Measurements from ENCODE around the gene ARL4C.

Gene ARL4C

DNA sequence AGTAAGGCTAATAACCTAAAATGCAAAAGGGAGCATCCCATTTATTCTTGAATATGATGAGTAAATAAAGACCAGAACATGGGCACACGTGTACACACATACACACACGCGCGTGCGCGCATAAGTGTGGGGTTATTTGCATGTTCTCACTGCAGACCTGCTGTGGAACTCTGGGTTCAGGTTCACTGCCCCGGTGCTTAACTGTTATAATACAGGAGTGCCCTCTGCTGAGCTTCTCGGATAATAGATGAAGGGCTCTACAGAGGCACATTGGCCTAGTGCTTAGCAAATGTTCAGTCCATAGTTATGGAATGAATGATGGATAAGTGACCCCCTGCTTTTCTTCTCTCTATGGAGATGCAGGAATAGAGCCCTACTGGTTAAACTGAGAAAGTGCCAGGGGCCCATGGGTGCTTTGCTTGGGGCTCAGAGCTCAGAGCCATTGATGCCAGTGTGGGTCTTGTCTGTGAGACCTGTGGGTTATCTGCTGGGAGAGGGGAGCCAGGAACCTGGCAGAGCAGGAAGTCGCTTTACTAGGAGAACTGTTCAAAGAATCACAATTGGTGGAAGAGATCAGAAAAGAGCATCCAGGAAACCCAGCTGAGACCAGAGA lies 3.6 kb upstream of the ARL4C start:
- DNase-seq (ENCODE audit: low read depth in 3 of 3) = peak in 2 of 3 experiments; percentile 61 to 63

- DNase-seq (ENCODE audit: low read depth in 3 of 3) = no peak
Observed at GRCh38 chr2:234497594-234498235, 834 bp upstream of the ARL4C start.

- DNase-seq (ENCODE audit: low read depth in 3 of 3) = peak in 1 of 3 experiments; percentile 37
Observed at GRCh38 chr2:234496055-234496834, 636 bp downstream of the ARL4C start.

GRCh38 chr2:234495251-234496054 lies 1.4 kb downstream of the ARL4C start:
- DNase-seq (ENCODE audit: low read depth in 3 of 3) = no peak

- DNase-seq (ENCODE audit: low read depth in 3 of 3) = no peak
Observed at GRCh38 chr2:234494361-234495250, 2.3 kb downstream of the ARL4C start.

DNA sequence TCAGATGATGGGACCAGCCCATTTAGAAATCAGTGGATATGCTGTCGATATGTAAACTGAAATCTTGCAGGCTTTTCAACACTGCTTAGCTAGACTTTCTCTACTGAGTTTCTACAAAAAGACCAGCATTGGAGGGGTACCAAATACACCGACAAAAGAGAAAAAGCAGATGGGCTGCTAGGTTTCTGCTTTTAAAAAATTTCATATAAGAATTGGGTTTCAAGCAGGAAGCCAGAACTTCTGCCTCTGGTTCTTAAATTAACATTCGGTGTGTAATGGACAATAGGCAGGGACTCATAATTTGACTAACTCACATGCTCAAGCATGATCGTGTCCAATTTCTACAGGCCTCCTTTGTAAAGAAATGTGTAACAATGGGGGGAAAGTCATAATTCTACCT lies 3.1 kb downstream of the ARL4C start:
- DNase-seq (ENCODE audit: low read depth in 3 of 3) = no peak

- DNase-seq (ENCODE audit: low read depth in 3 of 3) = no peak
Observed at GRCh38 chr2:234492717-234493485, 4.0 kb downstream of the ARL4C start.

DNA sequence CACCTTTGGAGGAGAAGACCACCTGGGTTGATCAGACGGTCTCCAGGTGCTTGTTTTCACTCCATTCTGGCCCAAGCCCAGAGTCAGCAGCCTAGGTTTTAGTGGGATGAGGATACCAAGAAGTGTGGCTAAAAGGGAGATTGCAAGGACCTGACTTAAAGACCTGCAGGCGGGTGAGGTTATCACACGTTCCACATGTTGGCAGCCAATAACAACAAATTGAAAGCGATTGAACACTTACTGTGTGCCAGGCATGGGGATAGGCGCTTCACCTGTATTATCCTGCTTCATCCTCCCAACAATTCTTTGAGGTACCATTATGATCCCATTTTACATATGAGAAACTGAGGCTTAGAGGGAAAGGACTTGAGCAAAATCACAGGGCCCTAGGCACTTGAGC lies 5.0 kb downstream of the ARL4C start:
- no peak for DNase-seq (ENCODE audit: low read depth in 3 of 3)

DNA sequence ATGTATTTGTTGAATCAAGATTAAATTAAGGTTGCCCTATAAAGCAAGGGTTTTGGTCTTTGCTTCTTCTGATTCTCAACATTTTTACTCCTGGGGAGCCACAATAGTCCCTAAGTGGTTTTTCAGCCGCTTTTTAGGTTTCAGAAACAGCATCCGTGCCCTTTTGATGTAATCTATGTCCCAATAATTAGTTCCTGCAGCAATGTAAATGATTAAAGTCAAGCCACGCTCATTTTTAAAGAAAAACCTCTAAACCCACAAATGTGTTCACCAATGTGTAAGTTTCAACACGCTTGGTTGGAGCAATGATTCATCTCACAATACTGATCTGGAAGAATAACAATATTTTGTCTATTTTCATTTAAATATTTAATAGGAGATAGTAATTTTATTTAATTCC lies 5.6 kb downstream of the ARL4C start:
- no peak for DNase-seq (ENCODE audit: low read depth in 3 of 3)

DNA sequence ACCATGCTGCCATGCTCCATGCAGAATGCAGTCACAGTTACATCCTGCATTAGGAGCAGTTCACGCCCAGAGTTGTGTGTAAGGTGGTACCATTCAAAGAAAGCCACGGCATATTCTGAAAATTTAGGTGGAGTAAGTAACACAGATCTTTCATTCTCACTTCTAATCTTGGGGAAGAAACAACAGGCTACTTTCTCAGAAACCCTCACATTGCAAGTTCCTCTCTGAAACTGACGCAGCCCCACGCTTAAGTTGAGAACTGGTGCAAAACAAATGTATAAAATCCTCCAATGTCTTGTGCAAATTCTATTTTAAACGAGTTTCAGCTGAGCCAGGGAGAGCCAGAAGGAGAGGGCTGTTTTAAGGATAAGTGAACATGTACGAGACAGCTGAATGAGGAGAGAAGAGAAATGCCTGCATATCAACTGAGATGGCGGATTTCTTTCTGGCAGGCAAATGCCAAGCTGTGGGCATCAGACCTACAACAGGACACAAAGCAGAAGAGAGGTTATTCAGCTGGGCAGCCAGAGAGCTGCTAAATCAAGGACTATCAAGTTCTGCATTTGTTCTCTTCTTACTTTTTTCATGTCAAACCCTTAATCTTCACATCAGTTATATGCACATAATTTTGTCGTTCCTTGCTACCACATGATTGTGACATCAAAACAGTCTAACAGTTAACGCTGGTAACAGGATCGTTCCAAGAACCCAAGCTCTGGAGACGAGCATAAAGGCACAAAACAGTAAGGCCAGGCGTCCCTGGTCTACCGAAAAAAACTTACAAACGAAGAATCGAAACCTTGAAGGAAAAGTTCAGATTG lies 6.4 kb downstream of the ARL4C start:
- no peak for DNase-seq (ENCODE audit: low read depth in 3 of 3)

DNA sequence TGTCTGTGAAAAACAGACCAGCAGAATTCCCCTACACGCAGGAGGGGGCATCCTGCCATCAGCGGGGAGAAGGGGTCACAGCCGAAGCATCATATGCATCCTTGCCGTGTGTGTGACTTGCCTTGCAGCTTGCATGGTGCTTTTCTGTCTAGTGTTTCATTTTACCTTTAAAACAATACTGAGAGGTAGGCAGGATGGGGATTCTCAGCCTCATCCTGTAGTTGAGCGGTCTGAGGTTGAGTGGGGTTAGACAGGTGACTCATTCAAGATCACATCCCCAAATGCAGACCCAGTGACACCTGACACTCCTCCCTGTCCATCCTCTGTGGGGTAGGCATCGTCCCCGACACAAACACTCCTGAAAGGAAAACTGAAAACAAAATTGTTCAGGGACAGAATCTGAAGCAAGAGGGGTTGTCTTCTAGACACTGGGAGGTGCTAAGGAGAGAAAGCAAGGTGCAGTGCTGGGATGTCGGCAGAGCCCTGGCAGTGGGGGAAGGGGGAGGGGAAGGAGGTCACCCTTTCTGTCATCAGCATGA lies 7.9 kb downstream of the ARL4C start:
- peak in 1 of 3 experiments; percentile 47 for DNase-seq (ENCODE audit: low read depth in 3 of 3)

- DNase-seq (ENCODE audit: low read depth in 3 of 3) = no peak
Observed at GRCh38 chr2:234488486-234488885, 8.4 kb downstream of the ARL4C start.

DNA sequence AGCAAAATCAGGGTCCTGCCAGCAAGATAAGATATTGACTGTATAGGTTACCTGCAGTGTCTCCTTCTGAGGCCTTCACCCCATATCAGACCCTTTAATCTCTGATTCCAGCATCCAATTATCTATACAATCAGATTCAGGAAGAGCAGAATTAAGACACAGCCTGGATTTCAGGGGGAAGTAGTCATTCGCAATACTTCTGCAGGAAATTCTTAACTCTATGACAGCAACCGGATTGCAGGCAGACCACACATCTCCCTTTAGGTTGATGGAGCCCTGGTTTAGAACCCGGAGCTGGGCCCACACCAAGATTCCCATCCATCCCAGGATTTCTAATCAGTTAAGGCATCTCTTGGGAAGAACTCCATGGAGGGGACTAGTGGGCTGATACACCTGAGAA lies 9.5 kb downstream of the ARL4C start:
- no peak for DNase-seq (ENCODE audit: low read depth in 3 of 3)

- DNase-seq (ENCODE audit: low read depth in 3 of 3) = peak in 2 of 3 experiments; percentile 63 to 64
Observed at GRCh38 chr2:234483568-234484251, 13.2 kb downstream of the ARL4C start.

DNA sequence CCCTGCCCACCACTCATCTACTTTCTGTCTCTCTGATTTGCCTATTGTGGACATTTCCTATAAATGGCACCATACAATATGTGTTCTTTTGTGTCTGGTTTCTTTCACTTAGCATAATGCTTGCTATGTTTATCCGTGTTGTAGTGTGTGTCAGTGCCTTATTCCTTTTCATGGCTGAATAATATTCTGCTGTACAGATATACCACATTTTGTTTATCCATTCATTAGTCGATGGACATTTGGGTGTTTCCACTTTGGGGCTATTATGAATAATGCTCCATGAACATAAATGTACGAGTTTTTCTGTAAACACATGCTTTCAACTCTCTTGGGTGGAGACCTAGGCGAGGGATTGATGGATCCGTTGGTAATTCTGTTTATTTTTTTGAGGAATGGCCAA lies 15.6 kb downstream of the ARL4C start:
- no peak for DNase-seq (ENCODE audit: low read depth in 3 of 3)

GRCh38 chr2:234480337-234480736 lies 16.5 kb downstream of the ARL4C start:
- DNase-seq (ENCODE audit: low read depth in 3 of 3) = no peak

DNA sequence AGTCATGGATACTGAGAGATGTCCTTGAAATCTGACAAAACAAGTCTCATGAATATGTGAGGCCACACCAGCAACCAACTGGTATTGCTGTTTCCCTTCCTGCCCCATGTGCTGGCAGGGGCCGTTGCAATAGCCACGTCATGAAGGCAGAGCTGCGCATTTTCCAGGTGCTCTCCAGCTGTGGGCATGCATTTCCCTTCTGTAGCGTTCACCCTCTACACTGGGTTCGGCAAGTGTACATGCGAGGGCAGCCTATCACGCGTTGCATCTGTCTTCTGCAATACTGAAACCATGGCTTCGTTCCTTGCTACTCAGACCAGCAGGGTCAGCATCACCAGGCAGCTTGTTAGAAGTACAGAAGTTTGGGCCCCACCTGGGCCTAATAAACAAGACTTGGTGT lies 17.4 kb downstream of the ARL4C start:
- DNase-seq (ENCODE audit: low read depth in 3 of 3) = no peak

DNA sequence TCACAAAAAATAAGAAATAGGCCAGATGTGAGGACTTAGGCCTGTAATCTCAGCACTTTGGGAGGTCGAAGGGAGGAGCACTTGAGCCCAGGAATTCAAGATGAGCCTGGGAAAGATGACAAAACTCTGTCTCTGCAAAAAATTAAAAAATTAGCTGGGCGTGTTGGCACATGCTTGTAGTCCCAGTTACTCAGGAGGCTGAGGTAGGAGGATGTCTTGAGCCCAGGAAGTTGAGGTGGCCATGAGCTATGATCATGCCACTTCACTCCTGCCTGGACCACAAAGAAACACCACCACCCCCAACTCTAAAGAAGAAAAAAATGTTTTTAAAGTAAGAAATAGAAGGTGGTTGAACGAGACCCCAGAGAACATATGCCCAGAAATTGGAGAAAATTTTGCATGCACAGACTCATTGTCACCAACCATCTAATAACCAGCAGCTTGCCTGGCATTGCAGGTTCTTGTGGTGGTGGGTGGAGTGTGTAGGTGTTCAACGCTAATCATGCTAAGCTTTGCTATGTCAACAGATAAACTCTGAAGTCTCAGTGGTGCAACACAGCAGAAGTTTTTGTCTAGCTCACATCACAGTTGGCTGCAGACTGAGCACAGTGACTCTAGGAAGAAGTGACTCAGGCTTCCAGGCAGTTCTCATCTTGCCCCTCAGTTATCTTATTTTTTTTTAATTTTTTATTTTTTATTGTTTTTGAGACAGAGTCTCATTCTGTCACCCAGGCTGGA lies 18.6 kb downstream of the ARL4C start:
- no peak for DNase-seq (ENCODE audit: low read depth in 3 of 3)
